HG03442 (cell line): ENCODE measurements around the gene PGA5.

Experiments used
- ATAC-seq: cut with Tn5 transposase; IDR thresholded peaks from one replicate; pipeline ENCODE4 v1.9.1; 2021; ENCODE audit warnings: mild to moderate bottlenecking, moderate library complexity; ENCODE audit not compliant: unreplicated experiment

The PGA5 gene

GRCh38 chr11:61266602-61267001, 25.6 kb downstream of the PGA5 start:
- no peak for ATAC-seq

GRCh38 chr11:61267437-61267841, 26.5 kb downstream of the PGA5 start:
- no peak for ATAC-seq

- ATAC-seq = no peak
These were observed 27.7 kb downstream of the PGA5 start for GRCh38 chr11:61268588-61269250.

GRCh38 chr11:61270354-61271076, 29.5 kb downstream of the PGA5 start:
- no peak for ATAC-seq

- ATAC-seq = no peak
These were observed 31.8 kb downstream of the PGA5 start for GRCh38 chr11:61272731-61273130.

- ATAC-seq = no peak
These were observed 32.5 kb downstream of the PGA5 start for GRCh38 chr11:61273178-61274078.

GRCh38 chr11:61274084-61274483, 33.1 kb downstream of the PGA5 start:
- ATAC-seq = no peak

- ATAC-seq = no peak
These were observed 34.2 kb downstream of the PGA5 start for GRCh38 chr11:61275191-61275590.

GRCh38 chr11:61277186-61278000, 36.4 kb downstream of the PGA5 start:
- ATAC-seq = no peak

- ATAC-seq = no peak
These were observed 37.1 kb downstream of the PGA5 start for GRCh38 chr11:61278001-61278470.

- ATAC-seq = no peak
These were observed 39.1 kb downstream of the PGA5 start for GRCh38 chr11:61279934-61280659.

- no peak for ATAC-seq
These were observed 40.1 kb downstream of the PGA5 start for GRCh38 chr11:61280883-61281580.

GRCh38 chr11:61281581-61282250, 40.7 kb downstream of the PGA5 start:
- no peak for ATAC-seq

- ATAC-seq = no peak
These were observed 42.6 kb downstream of the PGA5 start for GRCh38 chr11:61283613-61284012.

- no peak for ATAC-seq
These were observed 46.5 kb downstream of the PGA5 start for GRCh38 chr11:61287338-61287977.

GRCh38 chr11:61290905-61291690, 50.1 kb downstream of the PGA5 start:
- no peak for ATAC-seq

- ATAC-seq = no peak
These were observed 51.4 kb downstream of the PGA5 start for GRCh38 chr11:61292356-61292755.
